Activated T-helper 2 cell treated with anti-CD3 and anti-CD28 coated beads, Interferon-gamma antibody, Interleukin-2, Interleukin-4, amounts not matched to agents 10 μg/mL and 5 μg/mL and 100 μg/mL, durations not matched to agents 14 hours and 24 hours and 36 hours (primary cell): ENCODE data around the gene ZCCHC14. TPM values are rescaled to one million over a fixed set of nuclear protein-coding genes. Genes with fewer than 3 reads are reported as not detected.
A peak's percentile ranks its signal among the peaks of the same experiment; 100 is the strongest.

ENCODE experiments used
- DNase-seq: peaks from one replicate; pipeline ENCODE4 v3.0.0; 2021; ENCODE audit warnings: low spot score
- H3K27ac Mint-ChIP-seq: one replicate; pipeline ENCODE4 v1.8.0; 2021; ENCODE audit warnings: mixed read lengths
- H3K27me3 Mint-ChIP-seq: one replicate; pipeline ENCODE4 v1.8.0; 2021; ENCODE audit warnings: low read depth, mixed read lengths
- H3K36me3 Mint-ChIP-seq: one replicate; pipeline ENCODE4 v1.8.0; 2021; ENCODE audit warnings: low read depth, mixed read lengths
- H3K4me1 Mint-ChIP-seq: one replicate; pipeline ENCODE4 v1.8.0; 2021; ENCODE audit warnings: low read depth, mixed read lengths
- H3K4me3 Mint-ChIP-seq: one replicate; pipeline ENCODE4 v1.8.0; 2021; ENCODE audit warnings: low read depth, mild to moderate bottlenecking, moderate library complexity, mixed read lengths
- H3K9me3 Mint-ChIP-seq: one replicate; pipeline ENCODE4 v1.8.0; 2021; ENCODE audit warnings: mixed read lengths
- intact Hi-C: fragments of 100-400 bp; cut with micrococcal nuclease; formaldehyde crosslinking; loops from one replicate; pipeline ENCODE4 v1.15.1; 2023
- total RNA-seq: library from RNA; stranded (reverse); gene quantifications from 2 replicates; pipeline ENCODE4 v1.2.3, GENCODE V29; 2022

Gene ZCCHC14
- total RNA-seq, 1 donor from 2014 or later = 8.0 TPM

GRCh38 chr16:87474566-87474996 lies 18.2 kb downstream of the ZCCHC14 start:
- DNase-seq = no peak
- Mint-ChIP-seq H3K4me3 (no peak overlapping the region), H3K4me1 (peaks cover 1% of the 10 kb centered on the region), H3K27me3 (no peaks in the 10 kb centered on the region), H3K36me3 (no peaks in the 10 kb centered on the region), H3K9me3 (no peaks in the 10 kb centered on the region), H3K27ac (no peak overlapping the region)
- intact Hi-C loops = no loop called here

DNA sequence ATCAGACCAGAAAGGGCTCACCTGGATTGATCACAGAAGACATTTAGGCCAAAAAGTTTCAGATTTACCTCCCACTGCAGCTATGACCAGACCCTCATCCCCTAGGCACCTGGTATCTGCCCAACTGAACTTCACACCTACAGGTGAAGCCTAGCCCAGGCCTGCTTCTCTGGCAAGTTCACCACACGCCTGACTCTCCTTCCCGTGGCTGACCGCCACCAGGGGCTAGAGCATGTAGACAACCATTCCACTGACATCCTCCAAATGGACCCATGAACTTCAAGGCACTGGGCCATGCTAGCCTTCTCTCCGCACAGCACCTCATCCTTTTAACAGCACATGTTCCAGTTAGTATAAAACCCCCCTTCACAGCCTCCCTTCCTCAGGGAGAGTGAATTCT lies 18.8 kb downstream of the ZCCHC14 start:
- intact Hi-C loops = no loop called here
- no peaks in the 10 kb centered on the region for H3K27me3 Mint-ChIP-seq

DNA sequence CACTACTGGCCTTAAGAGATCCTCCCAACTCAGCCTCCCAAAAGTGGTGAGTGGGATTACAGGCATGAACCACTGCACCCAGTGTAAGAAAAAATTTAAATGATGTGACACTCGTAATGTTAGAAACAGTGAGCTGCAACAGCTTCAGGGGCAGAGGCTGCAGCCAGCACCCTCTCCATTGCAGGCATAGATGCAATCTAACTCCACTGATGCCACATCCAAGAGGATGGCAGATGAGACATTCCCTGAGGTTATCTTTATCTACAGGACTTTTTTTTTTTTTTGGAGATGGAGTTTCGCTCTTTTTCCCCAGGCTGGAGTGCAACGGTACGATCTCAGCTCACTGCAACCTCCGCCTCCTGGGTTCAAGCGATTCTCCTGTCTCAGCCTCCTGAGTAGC lies 19.9 kb downstream of the ZCCHC14 start:
- H3K4me1 Mint-ChIP-seq = peaks cover 1% of the 10 kb centered on the region
- no peaks in the 10 kb centered on the region for H3K27me3 Mint-ChIP-seq
- H3K27ac Mint-ChIP-seq = no peak overlapping the region
- no peaks in the 10 kb centered on the region for H3K9me3 Mint-ChIP-seq
- H3K36me3 Mint-ChIP-seq = no peaks in the 10 kb centered on the region
- no peak for DNase-seq
- intact Hi-C loops = no loop called here
- H3K4me3 Mint-ChIP-seq = no peak overlapping the region

More for the DNA sequence above, 18.8 kb downstream of the ZCCHC14 start:
- Mint-ChIP-seq H3K4me1 (peaks cover 1% of the 10 kb centered on the region), H3K36me3 (no peaks in the 10 kb centered on the region), H3K4me3 (no peak overlapping the region), H3K27ac (no peak overlapping the region), H3K9me3 (no peaks in the 10 kb centered on the region)
- no peak for DNase-seq

DNA sequence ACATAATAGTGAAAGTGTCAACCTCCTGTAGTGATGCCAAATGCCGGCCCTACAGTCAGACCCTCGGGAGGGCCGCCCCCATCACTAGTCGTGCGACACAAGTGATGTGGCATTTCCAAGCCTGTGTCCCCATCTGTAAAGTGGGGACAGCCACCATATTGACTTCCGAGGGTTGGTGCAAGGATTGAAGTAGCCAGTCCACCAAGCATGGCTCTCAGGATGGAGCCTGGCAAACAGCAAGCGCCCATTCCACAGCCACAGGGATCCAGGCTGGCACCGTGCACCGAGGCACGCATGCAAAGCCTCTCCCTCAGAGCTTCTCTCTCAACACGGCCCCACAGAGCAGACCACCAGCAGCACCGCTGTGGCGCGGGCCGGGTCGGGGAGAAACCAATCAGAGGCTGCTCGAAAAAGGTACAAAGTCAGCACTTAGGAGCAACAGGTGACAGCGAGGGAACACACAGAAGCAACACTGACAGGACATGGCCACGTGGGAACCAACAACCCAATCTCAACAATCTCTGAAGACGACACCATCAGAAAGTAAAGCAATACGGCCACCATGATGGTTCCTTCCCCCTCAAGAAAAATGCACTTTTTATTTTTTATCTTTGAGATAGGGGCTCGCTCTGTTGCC lies 20.6 kb downstream of the ZCCHC14 start:
- intact Hi-C loops = no loop called here
- no peak overlapping the region for H3K27ac Mint-ChIP-seq
- no peaks in the 10 kb centered on the region for H3K27me3 Mint-ChIP-seq
- DNase-seq = no peak
- H3K4me3 Mint-ChIP-seq = no peak overlapping the region
- no peaks in the 10 kb centered on the region for H3K36me3 Mint-ChIP-seq
- no peaks in the 10 kb centered on the region for H3K9me3 Mint-ChIP-seq
- peaks cover 1% of the 10 kb centered on the region for H3K4me1 Mint-ChIP-seq

GRCh38 chr16:87471278-87472141 lies 21.3 kb downstream of the ZCCHC14 start:
- H3K4me3 Mint-ChIP-seq = no peak overlapping the region
- H3K4me1 Mint-ChIP-seq = peaks cover 1% of the 10 kb centered on the region
- no peak overlapping the region for H3K27ac Mint-ChIP-seq
- intact Hi-C loops = no loop called here
- no peaks in the 10 kb centered on the region for H3K27me3 Mint-ChIP-seq
- DNase-seq = no peak
- H3K9me3 Mint-ChIP-seq = no peaks in the 10 kb centered on the region
- H3K36me3 Mint-ChIP-seq = no peaks in the 10 kb centered on the region

DNA sequence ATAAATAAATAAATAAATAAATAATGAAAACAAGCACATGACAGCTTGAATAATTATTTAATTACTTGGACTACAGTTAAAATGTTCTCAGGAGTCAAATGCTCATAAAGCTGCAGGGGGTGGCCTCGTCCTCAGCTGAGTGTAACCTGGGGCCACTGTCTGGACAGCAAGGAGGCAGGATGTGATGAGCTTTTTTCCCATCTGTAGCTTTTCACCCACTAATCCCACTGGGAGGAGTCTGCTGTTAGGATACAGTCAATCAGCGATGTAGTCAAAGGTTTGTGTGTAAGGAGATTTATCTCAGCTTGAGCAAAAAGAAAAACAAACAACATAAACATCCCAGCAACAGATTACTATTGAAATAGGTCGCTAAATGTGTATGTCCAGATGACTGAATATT lies 22.5 kb downstream of the ZCCHC14 start:
- no peaks in the 10 kb centered on the region for H3K9me3 Mint-ChIP-seq
- DNase-seq = no peak
- H3K4me3 Mint-ChIP-seq = no peak overlapping the region
- H3K36me3 Mint-ChIP-seq = no peaks in the 10 kb centered on the region
- intact Hi-C loops = no loop called here
- H3K4me1 Mint-ChIP-seq = peaks cover 2% of the 10 kb centered on the region
- H3K27me3 Mint-ChIP-seq = no peaks in the 10 kb centered on the region
- H3K27ac Mint-ChIP-seq = no peak overlapping the region

- Mint-ChIP-seq H3K4me3 (no peak overlapping the region), H3K4me1 (peaks cover 13% of the 10 kb centered on the region), H3K9me3 (no peaks in the 10 kb centered on the region), H3K27me3 (no peaks in the 10 kb centered on the region), H3K36me3 (no peaks in the 10 kb centered on the region), H3K27ac (no peak overlapping the region)
- DNase-seq = no peak
- intact Hi-C loops = no loop called here
Measured at GRCh38 chr16:87469169-87469568, 23.7 kb downstream of the ZCCHC14 start.

- Mint-ChIP-seq H3K4me1 (peaks cover 20% of the 10 kb centered on the region), H3K27me3 (no peaks in the 10 kb centered on the region)
- intact Hi-C loops = no loop called here
Measured at GRCh38 chr16:87468550-87468949, 24.3 kb downstream of the ZCCHC14 start.

GRCh38 chr16:87466975-87467501 lies 25.8 kb downstream of the ZCCHC14 start:
- Mint-ChIP-seq H3K4me3 (no peak overlapping the region), H3K27ac (no peak overlapping the region), H3K4me1 (peaks cover 20% of the 10 kb centered on the region), H3K27me3 (no peaks in the 10 kb centered on the region), H3K9me3 (no peaks in the 10 kb centered on the region), H3K36me3 (no peaks in the 10 kb centered on the region)
- intact Hi-C loops = no loop called here
- no peak for DNase-seq

More at GRCh38 chr16:87468550-87468949, 24.3 kb downstream of the ZCCHC14 start:
- no peak for DNase-seq
- Mint-ChIP-seq H3K9me3 (no peaks in the 10 kb centered on the region), H3K27ac (no peak overlapping the region), H3K36me3 (no peaks in the 10 kb centered on the region), H3K4me3 (no peak overlapping the region)

GRCh38 chr16:87465879-87466278 lies 26.9 kb downstream of the ZCCHC14 start:
- Mint-ChIP-seq H3K4me3 (no peak overlapping the region), H3K27me3 (no peaks in the 10 kb centered on the region), H3K27ac (no peak overlapping the region), H3K9me3 (no peaks in the 10 kb centered on the region), H3K4me1 (peaks cover 27% of the 10 kb centered on the region), H3K36me3 (no peaks in the 10 kb centered on the region)
- DNase-seq = no peak
- intact Hi-C loops = loop anchor here (2.0 kb wide), 2 partner anchors 19 to 27 kb away; partner anchors contain the start of gene ZCCHC14

DNA sequence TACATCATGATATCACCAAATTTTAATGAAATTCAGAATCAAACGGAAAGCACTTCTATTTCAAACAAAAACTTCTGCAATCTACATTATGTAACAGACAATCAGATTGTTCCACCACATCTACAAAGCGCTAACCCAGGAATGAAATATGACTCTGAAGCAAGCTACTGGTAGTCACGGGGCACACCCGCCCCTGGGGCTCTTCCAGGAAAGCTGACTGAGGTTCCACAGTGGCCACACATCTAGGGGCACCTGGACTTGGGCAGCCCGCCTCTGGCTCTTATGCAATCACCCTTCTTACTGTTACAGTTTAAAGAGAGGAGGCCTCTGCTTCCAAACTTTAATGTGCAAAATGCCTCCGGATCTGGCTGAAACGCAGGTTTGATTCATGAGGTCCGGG lies 27.5 kb downstream of the ZCCHC14 start:
- no peak for DNase-seq
- H3K9me3 Mint-ChIP-seq = no peaks in the 10 kb centered on the region
- H3K27me3 Mint-ChIP-seq = no peaks in the 10 kb centered on the region
- intact Hi-C loops = loop anchor here (2.0 kb wide), 2 partner anchors 19 to 27 kb away; partner anchors contain the start of gene ZCCHC14
- peak overlapping the region; percentile 66 for H3K4me3 Mint-ChIP-seq
- peaks cover 28% of the 10 kb centered on the region for H3K4me1 Mint-ChIP-seq
- peak overlapping the region; percentile 56 for H3K27ac Mint-ChIP-seq
- no peaks in the 10 kb centered on the region for H3K36me3 Mint-ChIP-seq

DNA sequence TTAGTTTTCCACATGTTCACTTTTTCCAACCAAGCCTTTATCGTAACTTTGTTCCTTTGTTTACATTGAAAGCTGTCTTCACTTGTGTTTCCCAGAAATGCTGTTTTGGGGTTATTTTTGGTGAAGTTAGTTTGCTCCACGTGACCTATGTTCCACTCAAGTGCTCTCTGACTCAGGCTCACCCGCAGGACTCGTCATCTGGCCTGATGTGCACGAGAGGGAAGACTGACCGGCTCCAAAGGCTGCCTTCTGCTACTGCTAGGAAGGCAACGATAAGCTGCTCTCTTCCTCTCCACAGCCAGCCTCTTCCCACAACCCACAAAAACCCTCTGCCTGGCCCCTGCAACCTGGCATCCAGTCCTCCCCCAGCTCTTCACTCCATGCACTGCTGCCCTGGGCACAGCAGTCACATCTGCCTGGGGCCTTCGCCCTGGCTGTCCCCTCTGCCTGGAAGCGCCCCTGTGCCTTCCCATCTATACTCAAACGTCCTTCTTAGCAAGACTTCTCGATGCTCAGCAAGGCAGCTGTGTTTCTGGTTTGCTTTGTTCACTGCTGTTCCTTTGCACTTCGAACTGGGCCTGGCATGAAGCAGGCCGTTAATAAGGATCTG lies 28.0 kb downstream of the ZCCHC14 start:
- Mint-ChIP-seq H3K4me1 (peaks cover 28% of the 10 kb centered on the region), H3K27ac (peak overlapping the region; percentile 56), H3K9me3 (no peaks in the 10 kb centered on the region), H3K36me3 (no peaks in the 10 kb centered on the region), H3K4me3 (peak overlapping the region; percentile 66), H3K27me3 (no peaks in the 10 kb centered on the region)
- DNase-seq = no peak
- intact Hi-C loops = loop anchor here (2.0 kb wide), 2 partner anchors 20 to 28 kb away; partner anchors contain the start of gene ZCCHC14
